CD4-positive, alpha-beta T cell treated with Interferon gamma for 1 hour (primary cell): ENCODE data around the gene SRPK2.
"Not testable (repeated sequence)": the region's sequence is repeated elsewhere in the genome, so short reads cannot be mapped to it uniquely, and the experiment has no call there.

Experiments used
- DNase-seq: peaks from one replicate; pipeline ENCODE4 v3.0.0-alpha.2; 2020

SRPK2 gene

DNA sequence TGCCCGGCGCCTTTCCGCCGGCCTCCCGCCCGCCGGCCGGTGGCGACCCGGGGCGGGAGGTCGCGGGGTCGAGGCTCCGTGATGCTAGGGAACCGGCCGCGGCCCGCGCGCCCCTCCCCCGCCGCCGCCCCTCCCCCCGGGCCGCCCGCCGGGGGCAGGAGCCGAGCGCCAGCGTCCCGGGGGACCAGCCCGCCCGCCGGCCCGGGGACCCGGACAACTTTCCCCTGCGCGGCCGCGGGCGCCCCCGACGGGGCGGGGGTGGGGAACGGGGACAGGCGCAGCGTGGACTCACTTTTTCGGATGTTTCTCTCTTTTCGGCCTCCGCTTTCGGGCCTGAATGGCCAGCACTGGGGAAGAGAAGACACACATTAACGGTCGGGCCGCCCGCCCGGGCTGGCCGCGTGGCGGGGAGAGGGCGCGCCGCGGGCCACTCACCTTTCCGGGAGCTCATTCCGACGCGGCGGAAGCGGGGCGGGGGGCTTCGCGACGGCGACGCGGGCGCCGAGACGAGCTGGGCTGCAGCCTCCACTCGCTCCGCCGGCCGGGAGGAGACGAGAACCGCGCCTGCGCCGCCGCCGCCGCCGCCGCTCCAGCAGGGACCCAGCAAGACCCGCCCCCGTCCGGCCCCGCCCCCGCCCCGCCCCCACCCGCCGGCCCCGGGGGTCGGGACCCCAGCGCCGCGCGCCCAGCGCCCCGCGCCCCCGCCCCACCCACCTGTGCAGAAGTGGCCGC lies at the start of gene SRPK2:
TSS of gene SRPK2 (minus strand) at position 566 of the 732 bp plus-strand sequence.
- DNase-seq, result peak; percentile 79

DNA sequence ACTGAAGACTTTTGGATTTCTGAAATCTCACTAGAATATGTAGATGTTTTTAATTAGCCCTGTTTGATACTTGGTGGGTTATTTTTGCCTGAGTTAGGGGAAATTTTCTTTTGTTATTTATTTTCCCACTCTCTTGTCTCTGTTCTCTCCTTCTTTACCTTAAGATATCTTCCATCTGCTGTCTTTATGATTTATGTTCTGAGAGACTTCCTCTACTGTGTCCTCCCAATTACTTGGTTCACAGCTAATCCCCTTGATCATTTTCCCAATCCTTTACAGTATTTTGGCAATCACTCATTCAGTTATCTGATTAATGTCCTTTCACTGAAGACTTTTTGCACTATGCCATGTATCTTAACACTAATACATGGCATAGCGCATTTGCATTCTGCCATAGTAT lies 49.5 kb upstream of the SRPK2 start:
- DNase-seq, result no peak

DNA sequence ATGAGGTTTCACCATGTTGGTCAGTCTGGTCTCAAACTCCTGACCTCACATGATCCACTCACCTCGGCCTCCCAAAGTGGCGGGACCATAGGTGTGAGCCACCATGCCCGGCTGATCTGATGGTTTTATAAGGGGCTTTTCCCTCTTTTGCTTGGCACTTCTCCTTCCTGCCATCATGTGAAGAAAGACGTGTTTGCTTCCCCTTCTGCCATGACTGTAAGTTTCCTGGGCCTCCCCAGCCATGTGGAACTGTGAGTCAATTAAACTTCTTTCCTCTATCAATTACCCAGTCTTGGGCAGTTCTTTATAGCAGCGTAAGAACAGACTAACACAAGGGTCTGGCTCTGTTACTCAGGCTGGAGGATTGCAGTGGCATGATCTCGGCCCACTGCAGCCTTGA lies 48.6 kb upstream of the SRPK2 start:
- not testable (repeated sequence) for DNase-seq

DNA sequence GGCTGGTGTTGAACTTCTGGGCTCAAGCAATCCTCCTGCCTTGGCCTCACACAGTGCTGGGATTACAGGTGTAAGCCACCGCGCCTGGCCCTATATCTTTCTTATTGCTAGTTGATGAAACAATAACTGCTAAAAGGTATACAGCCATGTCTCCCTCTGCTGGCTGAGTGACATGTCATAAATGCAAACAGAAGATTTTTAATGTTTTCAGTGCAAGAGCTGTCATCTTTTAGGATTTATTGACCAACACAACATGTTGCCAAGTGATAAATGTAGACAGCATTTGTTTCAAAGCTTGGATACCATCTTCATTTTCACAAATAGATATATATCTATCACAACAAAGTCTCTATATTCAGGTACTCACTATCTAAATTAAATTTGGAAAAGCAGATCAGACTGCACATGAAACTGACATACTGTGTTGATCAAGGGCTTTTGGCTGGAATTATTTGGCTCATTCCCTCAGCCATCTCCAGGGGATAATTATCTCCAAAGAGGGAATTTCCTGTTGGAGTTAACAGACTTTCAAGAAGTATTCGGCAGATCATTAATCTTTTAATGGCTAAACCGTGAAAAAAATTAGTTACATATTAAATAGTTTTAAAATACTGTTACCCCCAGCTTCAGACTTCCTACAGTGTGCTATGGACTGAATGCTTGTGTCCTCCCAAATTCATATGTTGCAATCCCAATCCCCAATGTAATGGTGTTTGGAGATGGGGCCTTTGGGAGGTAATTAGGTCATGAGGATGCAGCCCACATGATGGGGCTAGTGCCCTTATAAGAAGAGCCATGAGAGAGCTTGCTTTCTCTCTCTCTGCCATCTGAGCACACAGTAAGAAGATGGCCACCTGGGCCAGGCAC lies 41.3 kb upstream of the SRPK2 start:
- peak; percentile 25 for DNase-seq

DNA sequence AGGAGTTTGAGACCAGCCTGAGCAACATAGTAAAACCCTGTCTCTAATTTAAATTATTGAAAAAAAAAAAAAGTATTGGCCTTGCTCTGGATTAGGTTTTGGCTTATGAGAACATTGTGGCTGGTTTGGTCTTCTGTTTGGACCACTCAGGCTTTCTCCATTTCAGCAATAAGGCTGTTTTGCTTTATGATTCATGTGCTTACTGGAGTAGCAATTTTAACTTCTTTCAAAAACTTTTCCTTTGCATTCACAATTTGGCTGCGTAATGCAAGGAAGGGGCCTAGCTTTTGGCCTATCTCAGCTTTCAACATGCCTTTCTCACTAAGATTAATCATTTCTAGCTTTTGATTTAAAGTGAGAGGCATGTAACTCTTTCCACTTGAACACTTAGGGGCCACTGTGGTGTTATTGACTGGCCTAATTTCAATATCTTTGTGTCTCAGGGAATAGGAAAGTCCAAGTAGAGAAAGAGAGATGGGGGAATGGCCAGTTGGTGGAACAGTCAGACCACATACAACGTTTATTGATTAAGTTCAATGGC lies 38.0 kb upstream of the SRPK2 start:
- DNase-seq, result no peak

DNA sequence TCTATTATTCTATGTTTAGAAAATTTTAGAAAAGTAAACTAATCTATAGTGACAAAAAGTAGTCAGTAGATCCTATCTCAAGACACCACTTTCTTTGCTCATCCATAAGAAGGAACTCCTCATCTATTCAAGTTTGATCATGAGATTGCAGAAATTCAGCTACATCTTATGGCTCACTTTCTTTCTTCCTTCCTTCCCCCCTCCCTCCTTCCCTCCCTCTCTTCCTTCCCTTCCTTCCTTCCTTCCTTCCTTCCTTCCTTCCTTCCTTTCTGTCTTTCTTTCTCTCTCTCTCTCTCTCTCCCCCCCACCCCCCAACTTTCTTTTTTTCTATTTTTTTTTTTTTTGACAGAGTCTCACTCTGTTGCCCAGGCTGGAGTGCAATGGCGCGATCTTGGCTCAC lies 35.3 kb upstream of the SRPK2 start:
- DNase-seq, result no peak

DNA sequence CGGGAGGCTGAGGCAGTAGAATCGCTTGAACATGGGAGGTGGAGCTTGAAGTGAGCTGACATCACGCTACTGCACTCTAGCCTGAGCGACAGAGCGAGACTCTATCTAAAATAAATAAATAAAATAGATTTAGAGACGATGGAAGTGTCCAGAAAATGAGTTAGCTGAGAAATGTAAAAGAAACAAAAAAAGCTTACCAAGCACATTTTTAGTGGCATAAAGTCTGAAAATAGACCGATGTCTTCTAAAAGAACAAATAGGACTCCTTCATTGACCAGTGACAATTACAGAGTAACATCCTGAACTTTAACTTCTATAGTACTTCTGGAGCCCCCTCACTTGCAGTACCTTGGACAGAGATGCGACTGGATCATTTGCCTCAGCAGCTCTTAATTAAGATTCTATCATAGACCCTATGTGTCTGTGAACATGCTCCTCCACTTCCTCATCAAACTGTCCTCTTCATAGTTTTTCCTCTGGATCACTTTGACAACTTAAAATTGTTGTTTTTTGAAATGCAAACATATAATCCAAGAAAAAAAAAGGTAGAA lies 25.2 kb upstream of the SRPK2 start:
- DNase-seq, result no peak

DNA sequence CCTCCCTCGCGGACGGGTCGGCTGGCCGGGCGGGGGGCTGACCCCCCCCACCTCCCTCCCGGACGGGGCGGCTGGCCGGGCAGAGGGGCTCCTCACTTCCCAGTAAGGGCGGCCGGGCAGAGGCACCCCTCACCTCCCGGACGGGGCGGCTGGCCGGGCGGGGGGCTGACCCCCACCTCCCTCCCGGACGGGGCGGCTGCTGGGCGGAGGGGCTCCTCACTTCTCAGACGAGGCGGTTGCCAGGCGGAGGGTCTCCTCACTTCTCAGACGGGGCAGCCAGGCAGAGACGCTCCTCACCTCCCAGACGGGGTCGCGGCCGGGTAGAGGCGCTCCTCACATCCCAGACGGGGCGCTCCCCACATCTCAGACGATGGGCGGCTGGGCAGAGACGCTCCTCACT lies 22.1 kb upstream of the SRPK2 start:
- DNase-seq, result not testable (repeated sequence)

DNA sequence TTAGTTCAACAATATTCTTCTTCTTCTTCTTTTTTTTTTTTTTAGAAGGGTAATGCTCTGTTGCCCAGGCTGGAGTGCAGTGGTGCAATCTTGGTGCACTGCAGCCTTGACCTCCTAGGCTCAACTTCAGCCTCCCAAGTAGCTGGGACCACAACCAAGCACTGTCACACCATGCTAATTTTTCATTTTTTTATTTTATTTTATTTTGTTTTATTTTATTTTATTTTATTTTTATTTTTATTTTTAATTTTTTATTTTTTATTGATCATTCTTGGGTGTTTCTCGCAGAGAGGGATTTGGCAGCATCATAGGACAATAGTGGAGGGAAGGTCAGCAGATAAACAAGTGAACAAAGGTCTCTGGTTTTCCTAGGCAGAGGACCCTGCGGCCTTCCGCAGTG lies 21.1 kb upstream of the SRPK2 start:
- DNase-seq, result not testable (repeated sequence)

DNA sequence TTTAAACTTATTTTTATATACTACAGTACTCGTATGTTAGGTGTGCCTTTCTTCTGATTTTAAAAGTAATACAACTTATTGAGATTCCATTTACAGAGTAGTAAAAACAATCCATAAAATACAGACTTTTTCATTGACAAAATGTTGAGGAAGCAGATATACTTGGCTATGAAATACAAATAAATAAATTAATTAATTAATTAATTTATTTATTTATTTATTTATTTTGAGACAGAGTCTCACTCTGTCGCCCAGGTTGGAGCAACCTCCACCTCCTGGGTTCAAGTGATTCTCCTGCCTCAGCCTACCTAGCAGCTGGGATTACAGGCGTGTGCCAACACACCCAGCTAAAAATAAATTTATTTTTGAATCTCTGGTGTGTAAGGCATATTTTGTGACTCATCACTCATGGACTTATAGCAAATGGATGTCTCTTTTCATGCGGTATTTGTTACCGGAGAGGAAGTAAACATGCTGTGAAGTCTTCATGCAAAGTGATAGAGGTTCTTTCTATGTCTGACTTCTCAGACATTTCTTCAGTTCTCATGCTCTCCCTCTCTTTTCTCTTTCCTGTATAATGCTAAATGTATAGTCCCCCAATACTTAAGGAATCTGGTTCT lies 20.2 kb upstream of the SRPK2 start:
- no peak for DNase-seq

DNA sequence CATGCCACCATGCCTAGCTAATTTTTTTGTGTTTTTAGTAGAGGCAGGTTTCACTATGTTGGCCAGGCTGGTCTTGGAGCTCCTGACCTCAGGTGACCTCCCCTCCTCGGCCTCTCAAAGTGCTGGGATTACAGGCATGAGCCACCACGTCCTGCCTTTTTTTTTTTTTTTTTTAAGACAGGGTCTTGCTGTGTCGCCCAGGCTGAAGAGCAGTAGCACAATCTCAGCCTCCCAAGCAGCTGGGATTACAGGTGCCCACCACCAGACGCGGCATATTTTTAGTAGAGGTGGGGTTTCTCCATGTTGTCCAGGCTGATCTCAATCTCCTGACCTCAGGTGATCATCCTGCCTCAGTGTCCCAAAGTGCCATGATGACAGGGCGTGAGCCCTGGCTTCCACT lies 14.4 kb upstream of the SRPK2 start:
- DNase-seq, result no peak

DNA sequence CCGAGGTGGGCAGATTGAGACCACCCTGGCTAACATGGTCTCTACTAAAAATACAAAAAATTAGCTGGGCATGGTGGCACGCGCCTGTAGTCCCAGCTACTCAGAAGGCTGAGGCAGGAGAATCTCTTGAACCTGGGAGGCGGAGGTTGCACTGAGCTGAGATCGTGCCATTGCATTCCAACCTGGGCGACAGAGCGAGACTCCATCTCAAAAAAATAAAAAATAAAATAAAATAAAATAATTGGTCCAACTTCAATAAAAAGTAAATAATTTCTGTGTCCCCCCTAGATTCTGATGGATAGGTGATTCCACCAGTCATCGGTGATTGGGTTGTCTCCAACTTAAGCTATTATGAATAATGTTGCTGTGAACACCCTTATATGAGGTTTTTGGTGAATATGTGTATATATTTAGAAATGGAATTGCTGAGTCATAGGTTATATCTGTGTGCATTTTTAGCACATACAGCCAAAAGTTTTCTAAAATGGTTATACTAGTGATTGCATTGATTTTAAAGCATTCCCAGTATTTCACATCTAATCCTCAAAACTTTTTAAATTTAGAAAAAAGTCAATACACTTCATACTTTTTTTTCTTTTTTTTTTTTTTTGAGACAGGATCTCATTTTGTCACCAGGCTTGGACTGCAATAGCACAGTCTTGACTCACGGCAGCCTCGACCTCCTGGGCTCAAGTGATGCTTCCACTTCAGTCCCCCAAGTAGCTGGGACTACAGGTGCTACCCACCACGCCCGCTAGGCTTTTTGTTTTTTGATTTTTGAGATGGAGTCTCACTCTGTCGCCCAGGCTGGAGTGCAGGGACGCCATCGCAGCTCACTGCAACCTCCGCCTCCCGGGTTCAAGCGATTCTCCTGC lies 13.7 kb upstream of the SRPK2 start:
- DNase-seq, result no peak

DNA sequence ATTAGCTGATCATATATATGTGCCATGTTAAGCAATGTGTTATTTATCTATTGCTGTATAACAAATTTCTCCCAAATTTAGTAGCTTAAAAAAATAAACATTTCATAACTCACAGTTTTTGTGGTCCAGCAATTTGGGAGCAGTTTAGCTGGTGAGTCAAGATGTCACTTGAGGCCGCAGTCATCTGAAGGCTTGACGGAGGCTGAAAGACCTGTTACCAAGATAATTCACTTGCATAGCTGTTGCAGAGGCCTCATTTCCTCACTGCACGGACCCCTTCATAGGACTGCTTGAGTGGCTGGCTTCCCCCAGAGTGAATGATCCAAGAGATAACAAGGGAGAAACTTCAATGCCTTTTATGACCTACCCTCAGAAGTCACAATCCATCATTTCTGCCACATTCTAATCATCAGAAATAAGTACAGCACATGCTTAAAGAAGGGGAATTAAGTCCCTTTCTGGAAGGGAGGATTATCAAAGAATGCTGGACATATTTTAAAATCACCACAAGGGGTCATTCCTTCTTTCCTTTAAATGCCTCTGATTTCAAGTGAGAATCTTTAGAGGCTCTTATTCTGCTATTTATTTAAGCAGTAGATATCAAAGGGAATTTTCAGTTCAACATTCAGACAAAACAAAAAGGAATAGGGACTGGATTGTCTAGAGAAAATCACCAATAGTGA lies 10.5 kb upstream of the SRPK2 start:
- DNase-seq, result no peak

DNA sequence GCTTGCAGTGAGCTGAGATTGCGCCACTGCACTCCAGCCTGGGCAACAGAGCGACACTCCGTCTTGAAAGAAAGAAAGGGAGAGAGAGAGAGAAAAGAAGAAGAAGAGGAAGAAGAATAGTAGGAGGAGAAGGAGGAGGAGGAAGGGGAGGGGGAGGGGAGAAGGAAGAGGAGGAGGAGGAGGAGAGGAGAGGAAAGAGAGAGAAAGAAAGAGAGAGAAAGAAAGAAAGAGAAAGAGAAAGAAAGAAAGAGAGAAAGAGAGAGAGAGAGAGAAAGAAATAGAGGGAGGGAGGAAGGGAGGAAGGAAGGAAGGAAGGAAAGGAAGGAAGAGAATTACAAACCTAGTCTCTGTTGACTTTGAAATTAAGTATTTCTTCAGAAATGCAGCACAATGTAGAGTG lies 7.8 kb upstream of the SRPK2 start:
- DNase-seq, result no peak

DNA sequence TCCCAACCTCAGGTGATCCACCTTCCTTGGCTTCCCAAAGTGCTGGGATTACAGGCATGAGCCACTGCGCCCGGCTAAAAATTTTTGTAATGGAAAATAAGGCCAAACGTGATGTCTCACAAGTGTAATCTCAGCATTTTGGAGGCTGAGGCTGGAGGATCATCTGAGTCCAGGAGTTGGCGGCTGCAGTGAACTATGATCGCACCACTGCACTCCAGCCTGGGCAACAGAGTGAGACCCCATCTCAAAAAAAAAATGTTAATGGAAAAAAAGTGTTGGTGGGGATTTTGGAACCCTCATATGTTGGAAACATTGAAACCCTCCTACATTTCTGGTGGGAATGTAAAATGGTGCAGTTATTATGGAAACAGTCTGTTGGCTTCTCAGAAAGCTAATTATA lies 2.7 kb upstream of the SRPK2 start:
- DNase-seq, result no peak

DNA sequence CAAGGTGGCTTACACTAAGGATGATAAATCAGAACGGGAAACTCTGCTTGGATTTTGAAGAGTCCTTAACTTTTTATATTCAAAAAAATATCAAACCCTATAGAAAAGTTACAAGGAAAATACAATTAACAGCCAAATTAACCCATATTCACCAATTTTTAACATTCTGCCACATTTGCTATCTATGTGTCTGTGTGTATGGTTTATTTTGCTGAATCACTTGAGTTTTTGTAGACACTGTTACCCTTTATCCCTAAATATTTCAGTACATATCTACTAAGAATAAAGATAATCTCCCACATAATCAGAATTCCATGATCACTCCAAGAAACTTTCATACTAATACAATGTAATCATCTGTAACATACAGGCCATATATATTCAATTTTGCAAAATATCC lies 1.2 kb upstream of the SRPK2 start:
- DNase-seq, result no peak

DNA sequence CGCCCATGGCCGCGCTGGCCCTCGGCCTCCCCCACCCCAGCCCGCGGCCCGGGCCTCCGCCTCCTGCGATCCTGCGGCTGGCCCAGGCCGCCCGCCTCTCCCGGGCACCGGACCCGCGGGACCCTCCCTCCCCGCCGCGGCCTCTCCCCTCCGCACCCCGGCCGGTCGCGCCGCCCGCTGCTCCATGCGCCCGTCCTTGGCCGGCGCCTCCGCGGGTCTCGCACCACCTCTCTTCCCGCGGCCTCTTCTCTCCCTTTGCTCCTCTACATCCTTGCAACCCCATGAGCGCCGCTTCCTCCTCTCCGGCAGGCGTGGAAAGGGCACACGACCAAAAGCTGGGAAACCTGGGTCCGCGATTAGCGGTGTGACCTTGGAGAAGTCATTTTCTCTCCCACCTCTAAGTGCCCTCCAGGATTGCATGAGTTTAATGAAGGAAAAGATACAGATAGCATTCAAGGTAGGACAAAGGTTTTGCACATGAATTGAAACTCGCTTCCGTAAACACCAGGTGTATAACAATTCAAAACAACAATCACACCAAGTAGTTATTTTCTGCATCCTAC lies 448 bp upstream of the SRPK2 start:
- DNase-seq, result peak; percentile 4

DNA sequence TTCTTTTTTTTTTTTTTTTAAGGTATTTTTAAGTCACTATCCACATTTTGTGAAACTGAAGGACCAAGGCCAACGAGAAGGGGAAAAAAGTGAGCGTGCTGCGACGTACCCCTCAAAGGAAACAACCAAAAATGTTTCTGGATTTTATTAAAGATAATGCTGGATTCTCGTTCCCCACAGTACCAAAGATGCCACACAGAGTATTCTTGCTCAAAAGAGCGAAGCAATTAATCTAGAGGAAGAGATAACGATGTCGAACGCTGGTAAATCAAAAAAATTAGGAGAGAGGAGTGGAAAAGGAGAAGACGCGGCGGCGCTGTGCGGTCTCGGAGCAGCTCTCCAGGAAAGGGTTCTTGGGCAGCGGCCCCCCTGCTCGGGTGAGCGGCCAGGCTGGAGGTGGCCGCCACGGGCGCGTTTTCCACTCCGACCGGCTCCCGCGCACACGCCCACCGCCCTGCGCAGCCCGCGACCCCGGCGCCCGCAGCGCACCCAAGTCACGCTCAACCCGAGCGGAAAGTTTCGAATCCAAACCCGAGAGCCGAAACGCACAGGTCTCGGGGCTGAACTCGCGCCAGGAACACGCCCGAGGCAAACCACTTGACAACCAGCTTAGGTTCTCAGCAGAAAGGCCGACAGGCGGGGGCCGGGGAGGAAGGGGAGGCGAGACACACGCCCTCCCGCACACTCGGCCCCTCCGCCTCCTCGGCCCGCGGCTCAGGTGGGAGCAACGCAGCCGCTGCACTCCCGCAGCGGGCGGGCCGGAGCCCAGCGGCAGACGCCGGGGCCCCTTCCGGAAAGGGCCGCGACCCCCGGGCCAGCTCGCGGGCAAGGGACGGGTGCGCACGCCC lies 989 bp downstream of the SRPK2 start:
- peak; percentile 40 for DNase-seq

DNA sequence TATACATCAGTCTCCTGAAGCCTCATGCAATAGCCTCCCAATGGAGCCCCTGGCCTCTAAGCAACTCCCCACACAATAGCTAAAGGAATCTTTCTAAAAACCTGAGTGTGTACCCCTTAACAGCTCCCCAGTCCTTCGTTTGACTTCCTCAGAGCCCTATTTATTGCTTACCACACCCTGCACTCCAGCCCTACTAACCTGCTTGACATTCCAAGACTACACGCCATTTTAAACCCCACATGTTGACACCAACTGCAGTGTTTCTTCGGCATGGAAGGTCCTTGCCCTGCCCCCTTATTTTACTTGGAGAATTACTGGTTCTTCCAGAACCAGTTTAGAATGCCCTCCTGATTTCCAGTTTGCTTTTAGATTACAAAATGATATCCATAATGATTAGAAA lies 10.8 kb downstream of the SRPK2 start:
- no peak for DNase-seq

DNA sequence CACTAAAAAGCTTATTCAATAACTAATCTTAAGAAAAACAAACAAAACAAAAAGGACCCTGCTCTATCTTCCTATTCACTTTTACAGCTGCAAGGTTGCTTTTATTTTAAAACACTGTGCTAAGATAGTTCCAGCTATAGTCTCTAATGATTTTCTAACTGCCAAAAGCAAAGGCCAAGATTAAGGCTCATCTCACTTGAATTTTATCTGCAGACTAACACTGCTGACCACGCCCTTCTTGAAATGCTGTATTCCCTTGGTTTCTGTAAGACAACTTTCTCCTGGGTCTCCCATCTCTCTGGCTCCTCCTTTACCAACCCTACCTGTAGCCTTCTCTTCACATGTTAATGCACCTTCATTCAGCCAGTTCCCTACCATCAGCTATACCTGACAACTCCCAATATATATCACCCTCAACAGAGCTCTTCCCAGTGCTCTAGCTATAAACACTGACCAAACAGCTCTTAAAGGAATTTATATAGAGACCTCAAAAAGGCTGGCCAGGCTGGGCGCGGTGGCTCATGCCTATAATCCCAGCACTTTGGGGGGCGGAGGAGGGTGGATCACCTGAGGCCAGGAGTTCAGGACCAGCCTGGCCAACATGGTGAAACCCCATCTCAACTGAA lies 11.7 kb downstream of the SRPK2 start:
- no peak for DNase-seq
